Bone marrow (tissue), 2 donors: Measurements from ENCODE around the gene LMLN.
"Not testable (repeated sequence)": the region's sequence is repeated elsewhere in the genome, so short reads cannot be mapped to it uniquely, and the experiment has no call there.

Experiments
- DNase-seq, 2 donors: peaks; one replicate each; lab custom pipeline; 2025; lab: John Stamatoyannopoulos, UW

The LMLN gene

DNA sequence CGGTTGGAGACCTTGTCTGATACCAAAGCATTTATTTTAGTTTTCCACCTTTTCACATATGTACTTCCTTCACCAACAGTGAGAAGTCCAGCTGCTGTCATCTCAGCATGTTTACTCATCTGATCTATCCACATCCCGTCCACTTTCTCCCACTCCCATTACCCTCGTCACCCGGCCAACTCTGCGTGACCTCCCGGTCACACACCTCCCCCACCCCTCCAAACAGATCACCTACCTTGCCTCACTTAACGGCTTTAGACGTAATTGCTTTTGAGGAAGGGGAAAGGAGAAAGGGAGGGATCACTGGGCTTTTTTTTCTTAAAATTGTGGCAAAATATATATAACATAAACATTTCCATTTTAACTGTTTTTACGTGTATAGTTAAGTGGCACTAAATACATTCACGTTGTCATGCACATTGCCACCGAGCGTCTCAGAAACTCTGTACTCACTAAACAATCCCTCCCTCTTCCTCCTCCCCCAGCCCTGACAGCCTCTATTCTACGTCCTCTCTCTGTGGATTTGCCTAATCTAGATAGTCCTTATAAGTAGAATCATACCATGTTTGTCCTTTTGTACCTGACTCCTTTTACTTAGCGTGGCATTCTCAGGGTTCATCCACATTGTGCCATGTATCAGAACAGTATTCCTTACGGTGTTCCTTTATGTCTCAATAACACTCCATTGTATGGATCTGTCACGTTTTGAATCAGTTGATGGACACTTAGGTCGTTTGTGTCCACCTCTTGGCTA is 67.2 kb downstream of the LMLN start:
- no peak for DNase-seq

DNA sequence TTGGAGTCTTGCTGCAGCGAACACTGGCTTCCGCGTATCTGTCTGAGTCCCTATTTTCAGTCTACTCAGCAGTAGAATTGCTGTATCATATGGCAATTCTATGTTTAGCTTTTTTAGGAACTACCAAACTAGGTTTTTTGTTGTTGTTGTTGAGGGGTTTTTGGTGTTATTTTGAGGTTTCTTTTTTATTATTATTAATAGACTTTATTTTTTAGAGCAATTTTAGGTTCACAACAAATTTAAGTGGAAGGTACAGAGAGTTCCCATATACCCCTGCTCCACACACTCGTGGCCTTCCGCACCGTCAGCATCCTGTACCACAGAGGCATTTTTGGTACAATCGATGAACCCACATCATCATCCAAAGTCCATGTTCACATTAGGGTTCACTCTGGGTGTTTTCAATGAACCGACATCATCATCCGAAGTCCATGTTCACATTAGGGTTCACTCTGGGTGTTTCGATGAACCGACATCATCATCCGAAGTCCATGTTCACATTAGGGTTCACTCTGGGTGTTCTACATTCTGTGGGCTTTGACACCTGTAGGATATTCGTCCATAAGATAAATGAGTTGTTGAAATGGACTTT is 67.9 kb downstream of the LMLN start:
- no peak for DNase-seq

DNA sequence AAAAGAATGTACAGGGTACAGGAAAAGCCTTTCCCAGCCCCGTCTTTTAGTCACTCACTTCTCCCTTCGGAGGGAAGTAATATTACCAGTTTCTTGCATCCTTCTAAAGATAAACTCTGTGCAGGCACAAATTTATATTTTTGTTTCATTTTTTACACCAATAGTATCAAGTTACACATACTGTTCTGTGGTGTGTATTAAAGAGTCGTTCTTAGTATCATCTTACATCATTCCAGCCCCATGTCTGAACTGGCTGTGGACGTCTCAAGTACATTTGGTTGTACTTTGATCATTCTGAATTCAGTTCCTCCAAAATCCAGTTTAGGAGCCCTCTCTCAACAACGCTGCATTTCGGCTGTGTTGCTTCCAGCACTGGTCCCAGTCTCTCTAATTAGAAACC is 68.7 kb downstream of the LMLN start:
- DNase-seq, result no peak

DNA sequence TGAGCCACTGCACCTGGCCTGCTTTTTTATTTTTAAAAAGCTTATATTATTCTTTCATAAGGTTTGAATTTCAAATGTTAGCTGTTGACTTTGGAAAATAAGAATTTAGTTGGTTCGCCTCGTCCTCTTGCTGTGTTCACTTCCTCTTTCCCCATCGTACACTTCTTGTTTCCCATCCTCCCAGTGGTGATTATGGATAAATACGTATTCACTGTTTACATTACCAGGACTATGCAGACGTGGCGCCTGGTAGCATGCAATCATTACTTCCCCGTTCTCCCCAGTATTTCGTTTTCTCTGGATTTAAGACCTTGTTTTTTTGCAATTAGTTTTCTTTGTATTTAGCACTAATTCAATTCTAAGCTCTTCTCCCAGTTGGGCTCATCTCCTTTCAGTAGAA is 70.1 kb downstream of the LMLN start:
- DNase-seq, result no peak

DNA sequence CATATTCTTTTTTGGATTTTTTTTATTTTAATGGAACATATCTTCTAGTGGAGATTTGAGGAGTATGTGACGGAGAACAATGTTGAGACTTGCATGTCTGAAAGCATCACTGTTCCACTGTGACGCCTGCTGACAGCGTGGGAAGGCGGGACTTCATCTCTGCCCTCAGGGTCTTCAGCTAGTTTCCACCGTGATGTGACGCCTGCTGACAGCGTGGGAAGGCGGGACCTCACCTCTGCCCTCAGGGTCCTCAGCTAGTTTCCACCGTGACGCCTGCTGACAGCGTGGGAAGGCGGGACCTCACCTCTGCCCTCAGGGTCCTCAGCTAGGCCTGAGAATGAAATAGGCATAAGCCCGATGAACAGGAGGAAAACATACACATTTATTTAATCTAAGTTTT is 70.7 kb downstream of the LMLN start:
- DNase-seq, result no peak

DNA sequence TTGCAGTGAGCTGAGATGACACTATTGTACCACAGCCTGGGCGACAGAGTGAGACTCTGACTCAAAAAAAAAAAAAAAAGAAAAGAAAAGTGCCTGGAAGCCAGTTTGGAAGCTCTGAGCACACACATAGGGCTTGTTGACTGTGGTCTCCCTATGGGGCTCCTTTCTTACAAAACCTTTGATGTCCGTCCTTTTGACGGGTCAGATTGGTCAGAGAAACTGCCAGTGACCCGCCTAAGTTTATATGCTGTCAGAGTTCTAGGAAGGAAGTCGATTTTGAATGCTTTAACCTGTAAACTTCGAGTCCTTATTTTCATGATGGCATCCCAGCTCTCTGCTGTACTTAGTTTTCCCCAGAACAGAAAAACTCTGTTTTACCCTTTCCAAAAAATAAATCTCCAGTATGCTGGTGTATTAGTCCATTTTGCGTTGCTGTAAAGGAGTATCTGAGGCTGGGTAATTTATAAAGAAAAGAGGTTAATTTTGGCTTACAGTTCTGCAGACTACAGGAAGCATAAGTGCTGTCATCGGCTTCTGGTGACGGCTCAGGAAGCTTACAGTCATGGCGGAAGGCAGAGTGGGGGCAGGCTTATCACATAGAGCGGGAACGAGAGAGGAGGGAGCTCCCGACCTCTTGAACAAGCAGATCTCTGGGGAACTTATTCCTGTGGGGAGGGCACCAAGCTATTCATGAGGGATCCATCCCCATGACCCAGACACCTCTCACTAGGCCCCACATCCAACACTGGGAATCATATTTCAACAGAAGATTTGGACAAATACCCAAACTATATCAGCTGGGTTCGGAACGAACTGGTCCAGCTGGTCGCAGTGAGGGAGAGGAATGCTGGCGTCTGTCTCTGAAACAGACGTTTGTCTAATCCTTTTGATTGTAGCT is 72.3 kb downstream of the LMLN start:
- DNase-seq, result peak in 1 of 2 donors; percentile 62

DNA sequence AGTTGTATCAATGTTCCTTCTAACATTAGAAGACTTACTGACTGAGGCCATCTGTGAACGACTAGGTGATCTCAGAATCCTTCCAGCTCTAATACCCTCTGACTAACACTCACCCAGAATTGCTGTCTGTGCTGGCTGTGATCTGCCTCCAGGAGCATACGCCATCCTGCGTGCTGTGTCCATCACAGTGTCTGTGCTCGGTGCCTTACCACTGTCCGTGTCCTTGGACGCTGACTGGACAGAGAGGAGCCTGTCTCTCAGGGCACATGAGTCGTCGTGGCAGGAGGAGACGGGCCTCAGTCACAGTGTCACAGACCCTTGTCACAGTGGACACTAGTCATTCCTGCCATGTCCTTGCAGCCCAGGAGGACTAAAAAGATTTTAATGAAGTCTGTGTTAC is 83.1 kb downstream of the LMLN start:
- DNase-seq, result no peak

DNA sequence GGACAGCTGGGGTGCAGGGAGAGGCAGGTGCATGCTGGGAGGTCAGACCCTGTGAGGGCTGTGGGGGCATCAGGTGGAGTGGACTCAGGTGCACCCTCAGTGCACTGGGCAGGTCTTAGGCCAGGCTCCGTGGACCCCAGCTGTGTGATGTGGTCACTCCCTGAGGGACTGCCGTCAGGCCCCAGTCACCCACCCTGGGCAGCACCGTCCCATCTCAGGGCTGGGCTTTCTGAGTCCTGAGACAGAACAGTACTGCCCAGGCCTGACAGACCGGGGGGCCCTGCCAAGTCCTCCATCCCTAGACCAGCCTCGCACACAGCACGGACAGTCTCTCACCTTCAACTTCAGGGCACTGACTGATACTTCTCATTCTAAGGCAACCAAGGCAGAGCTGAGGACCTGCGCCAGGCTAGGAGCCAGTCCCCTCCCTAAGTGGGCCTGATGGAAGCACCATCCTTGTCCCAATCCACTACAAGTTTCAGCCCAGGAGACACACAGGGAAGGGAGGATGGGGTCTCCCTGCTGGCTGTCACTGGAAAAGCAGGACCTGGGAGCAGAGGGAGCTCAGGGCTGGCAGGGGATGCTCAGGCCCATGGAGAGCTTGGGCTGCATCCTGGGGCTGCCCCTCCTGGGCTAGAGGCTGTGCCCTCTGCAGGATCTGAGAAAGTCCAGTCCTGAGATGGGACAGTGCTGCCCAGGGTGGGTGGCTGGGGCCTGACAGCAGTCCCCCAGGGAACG is 86.3 kb downstream of the LMLN start:
- no peak for DNase-seq

DNA sequence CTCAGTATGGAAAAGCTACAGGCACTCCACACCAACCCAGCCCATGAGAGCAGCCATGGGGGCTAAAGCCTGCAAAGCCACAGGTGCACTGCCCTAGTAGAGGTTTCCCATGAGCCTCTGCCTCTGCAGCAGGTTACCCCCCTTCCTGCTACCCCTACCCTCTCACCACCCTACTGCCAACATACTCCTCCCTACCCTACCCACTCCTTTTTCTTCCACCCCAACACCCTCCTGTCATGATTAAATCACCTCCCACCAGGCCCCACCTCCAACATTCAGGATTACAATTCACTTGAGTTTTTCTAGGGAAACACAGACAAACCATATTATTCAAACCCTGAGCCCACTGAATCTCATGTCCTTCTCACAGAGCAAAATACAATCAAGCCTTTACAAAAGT is 88.4 kb downstream of the LMLN start:
- DNase-seq, result no peak

DNA sequence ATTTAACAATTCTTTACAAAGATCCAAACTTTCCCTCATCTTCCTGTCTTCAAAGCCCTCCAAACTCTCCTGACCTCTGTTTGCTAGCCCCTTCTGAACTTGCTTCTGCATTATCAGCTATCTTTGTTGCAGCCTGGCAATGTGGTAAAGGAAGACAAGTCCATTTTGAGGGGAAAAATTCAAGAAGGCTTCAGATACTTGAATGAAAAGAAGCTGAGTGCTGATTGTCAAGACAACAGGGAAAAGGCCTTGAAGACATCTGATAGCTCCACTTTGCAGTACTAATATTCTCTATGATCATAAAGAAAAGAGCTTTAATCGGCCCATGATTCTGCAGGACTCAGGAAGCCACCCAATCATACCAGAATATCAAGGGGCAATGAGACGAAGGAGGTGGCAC is 91.8 kb downstream of the LMLN start:
- no peak for DNase-seq

DNA sequence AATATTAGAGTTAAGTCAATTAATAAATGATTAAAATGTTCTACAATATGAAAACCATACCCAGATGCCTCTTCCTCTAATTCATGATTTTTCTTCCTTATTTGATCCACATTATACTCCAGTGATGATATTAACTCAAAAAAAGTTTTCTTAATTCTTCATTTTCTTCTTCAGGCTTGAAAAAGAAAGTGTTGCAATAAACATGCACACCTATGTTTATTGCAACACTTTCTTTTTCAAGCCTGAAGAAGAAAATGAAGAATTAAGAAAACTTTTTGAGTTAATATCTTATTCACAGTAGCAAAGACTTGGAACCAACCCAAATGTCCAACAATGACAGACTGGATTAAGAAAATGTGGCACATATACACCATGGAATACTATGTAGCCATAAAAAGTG is 93.4 kb downstream of the LMLN start:
- DNase-seq, result not testable (repeated sequence)

DNA sequence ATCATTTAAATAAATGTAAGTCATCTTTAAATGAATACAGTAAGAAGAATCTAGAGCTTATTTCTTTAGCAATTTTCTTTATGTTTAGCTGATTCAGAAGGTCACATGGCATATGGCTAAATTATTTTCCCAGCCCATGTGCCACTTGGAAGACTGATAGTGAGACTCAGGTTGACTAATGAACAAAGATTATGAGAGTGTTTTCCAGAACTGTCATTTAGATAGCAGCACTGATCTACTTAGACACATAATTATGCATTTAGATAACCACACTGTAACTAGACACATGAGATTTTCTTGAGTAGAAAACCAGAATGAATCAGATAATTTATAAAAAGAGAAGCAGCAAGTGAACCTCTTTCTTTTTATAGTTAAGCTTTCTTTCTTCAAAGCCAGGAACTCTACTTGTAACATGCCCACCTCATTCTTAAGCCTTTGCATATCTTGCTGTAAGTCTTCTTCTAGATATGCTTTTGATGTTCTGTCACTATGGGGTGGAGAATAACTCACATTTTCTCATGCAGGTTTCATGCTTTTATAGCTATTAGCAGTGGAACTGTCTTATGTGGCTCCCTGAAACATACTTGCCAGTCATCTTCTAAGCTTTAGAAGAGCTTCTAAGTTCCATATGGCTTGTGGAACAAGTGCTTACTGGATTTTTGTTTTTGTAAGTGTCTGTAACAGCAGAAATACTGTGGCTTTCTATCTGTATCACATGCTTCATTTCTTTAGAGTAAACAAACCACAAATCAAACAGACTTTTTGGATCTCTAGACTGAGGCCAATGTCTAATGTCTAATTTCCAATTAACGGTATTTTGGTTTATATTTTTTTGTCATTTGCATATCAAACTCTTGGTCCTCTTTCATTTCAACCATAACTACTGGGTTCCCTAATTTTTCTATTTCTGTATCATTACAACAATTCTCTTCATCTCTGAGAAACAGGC is 101.4 kb downstream of the LMLN start:
- DNase-seq, result no peak

DNA sequence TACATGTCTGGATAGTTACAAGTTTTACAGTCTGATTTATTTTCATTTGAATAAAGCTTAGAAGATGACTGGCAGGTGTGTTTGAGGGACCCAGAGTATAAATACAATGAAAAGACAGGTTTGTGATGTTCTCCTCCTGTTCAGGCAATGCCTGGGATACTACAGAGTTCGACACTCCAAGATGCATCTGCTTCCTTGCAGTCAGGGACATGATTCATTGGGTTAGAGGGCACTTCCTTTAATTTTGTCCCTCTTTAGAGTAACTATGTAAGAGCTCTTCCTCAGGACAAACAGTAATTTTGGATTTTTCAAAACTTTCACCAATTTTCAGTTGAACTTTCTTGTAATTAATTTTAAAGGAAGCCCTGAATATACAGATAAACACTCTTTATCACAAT is 102.0 kb downstream of the LMLN start:
- DNase-seq, result no peak

DNA sequence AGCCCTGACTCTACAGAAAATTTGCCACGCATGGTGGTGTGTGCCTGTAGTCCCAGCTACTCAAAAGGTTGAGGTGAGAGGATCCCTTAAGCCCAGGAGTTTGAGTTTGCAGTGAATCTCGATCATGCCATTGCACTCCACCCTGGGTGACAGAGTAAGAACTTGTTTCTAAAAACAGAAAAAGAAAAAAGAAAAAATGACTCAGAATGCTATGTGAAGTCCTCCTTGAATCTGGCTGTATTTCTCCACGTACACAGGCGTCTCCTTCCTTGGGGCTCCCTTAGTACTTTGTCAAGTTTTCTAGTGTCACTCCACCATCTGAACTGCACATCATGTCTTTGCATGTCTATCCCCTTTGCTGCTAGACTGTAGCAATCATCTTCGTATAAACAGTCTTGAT is 104.4 kb downstream of the LMLN start:
- no peak for DNase-seq

DNA sequence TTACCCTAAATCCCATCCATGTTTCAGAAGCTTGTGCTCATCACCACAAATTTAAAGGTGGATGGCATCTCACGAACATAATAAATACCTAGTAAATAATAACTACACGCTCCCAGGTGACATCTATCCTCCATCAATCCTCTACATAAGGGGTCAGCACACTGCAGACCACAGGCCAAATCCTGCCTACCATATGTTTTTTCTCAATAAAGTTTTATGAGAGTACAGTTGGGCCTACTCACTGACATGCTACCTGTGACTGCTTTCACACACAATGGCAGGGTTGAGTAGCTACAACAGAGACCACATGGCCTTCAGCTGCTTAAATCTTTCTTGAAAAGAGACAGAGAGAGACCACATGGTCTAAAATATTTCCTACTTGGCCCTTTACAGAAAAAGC is 105.9 kb downstream of the LMLN start:
- no peak for DNase-seq

DNA sequence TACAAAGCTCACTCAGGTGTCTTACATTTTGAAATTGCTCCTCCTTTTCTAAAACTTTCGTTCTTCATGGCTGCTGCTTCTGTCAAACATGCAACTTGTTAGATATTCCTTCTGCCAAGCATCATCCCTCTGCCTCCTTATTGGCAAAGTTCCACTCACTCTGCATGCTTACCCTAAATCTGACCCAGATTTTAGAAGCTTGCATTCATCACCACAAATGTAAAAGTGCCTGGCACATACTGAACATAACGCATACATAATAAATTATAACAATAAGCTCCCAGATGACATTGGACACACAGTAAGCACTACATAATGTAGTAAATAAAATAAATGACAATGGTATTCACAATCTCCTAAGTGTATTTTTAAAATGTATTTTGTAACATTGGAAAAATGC is 107.4 kb downstream of the LMLN start:
- DNase-seq, result no peak

DNA sequence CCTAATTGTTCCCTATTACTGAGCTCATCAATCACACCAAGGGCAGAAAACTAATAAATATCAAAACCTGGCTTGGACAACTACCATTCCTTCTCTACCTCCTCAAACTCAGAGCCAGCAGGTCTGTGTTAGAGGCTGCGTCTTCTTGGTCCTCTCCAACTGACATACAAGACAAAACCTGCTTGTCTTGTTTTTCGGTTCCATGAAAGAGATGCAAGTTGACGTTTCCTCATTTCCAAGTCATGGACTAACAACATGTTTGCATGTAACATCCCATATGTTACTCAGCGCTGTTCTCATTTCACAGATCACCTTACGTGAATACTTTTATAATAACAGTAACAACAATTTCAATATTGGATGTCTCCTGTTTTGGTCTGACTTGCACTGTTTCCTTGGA is 110.9 kb downstream of the LMLN start:
- no peak for DNase-seq

DNA sequence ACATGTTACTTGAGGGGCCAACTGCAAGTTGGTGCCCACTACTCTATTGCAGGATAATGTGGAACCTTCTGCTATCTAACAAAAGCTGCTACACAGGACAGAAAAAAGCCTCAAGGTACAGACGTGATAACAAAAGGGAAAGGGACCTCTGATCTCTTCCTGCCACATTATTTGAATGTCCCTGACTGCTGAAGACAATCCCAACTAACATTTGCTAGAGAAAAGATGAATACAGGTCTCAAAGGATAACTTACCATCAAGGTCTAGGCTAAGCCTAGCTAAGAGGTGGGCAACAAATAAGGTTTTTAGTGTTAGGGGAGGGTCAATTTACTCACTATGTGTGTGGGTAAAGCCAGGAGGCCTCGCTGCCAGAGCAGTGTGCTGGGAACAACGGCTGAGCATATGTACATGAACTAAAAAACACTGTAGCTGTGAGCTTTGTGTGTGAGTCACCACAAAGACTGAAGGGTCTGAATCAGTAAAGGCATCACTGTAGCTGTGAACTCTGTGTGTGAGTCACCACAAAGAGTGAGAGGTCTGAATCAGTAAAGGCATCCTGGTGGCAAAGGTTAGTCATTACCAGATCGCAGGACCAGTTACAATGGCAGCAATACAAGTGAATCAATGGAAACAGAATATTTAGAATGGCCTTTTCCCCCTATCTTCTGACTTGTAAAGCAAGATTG is 111.7 kb downstream of the LMLN start:
- peak in 1 of 2 donors; percentile 84 for DNase-seq

DNA sequence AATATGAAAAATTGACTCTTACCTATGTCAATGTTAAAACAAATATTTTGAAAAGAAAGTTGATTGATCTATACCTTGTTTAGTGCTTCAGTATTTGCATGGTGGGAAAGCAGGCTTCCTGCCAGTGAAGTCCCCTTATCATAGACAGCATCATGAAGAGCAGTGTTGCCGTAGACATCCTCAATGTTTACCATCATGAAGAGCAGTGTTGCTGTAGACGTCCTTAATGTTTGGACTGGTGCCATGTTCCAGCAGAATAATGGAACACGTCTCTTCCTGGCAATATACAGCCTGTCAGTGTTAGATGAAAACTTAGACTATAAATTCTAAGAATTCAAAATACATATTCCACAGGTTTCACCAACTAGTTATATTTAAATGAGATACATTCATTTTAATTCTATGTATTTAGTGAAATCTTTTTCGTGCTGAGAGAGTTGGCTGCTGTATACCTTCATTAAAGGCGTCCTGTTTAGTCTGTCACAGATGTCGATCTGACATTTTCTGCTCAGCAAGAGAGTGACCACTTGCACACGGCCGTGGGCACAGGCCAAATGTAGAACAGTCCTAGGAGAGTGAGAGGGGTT is 116.8 kb downstream of the LMLN start:
- DNase-seq, result no peak
